ENCODE results near the gene LAMB4. TPM values are rescaled to one million over a fixed set of nuclear protein-coding genes. Genes with fewer than 3 reads are reported as not detected.

Gene LAMB4
- total RNA-seq, 3 donors from 2014 or later (not counting 1 experiment from before 2014, with no cell fraction given), result not detected

- WGBS (ENCODE audit: insufficient coverage), result no CpG with 5 or more reads among the region's 1 CpG
- Histone ChIP-seq H3K36me3 (ENCODE audit: control insufficient read depth, insufficient read depth, low read length) (no peaks in the 10 kb centered on the region), H3K9me3 (ENCODE audit: control insufficient read depth, insufficient read depth, low read length) (no peaks in the 10 kb centered on the region), H3K27me3 (ENCODE audit: control insufficient read depth, insufficient read depth, low read length) (no peaks in the 10 kb centered on the region), H3K4me3 (ENCODE audit: low read length) (no peak overlapping the region), H3K27ac (ENCODE audit: low read length) (no peak overlapping the region), H3K4me1 (ENCODE audit: control insufficient read depth, insufficient read depth, low read length) (no peaks in the 10 kb centered on the region)
- no peak for TF ChIP-seq CTCF (IDR thresholded peaks at IDR 0.05)
- DNase-seq (no peak), ATAC-seq (no peak)
- Mint-ChIP-seq H3K4me1 (no peaks in the 10 kb centered on the region), H3K4me3 (no peak overlapping the region), H3K9me3 (no peaks in the 10 kb centered on the region), H3K27me3 (ENCODE audit: low read depth in 2 of 2) (peaks cover 0 to 6% of the 10 kb centered on the region in 2 donors), H3K36me3 (no peaks in the 10 kb centered on the region), H3K27ac (no peak overlapping the region)
- intact Hi-C loops (cut with micrococcal nuclease), result no loop called here
These were observed 40.8 kb downstream of the LAMB4 start for GRCh38 chr7:108089381-108089780.

- H3K27me3 Mint-ChIP-seq (ENCODE audit: low read depth in 2 of 2), result peaks cover 0 to 2% of the 10 kb centered on the region in 2 donors
- intact Hi-C loops (cut with micrococcal nuclease), result no loop called here
- DNase-seq (no peak), ATAC-seq (no peak)
- no peaks in the 10 kb centered on the region for H3K36me3 ChIP-seq (ENCODE audit: control insufficient read depth, insufficient read depth, low read length)
- no peak overlapping the region for H3K27ac ChIP-seq (ENCODE audit: low read length)
- no peak overlapping the region for H3K4me3 ChIP-seq (ENCODE audit: low read length)
- H3K27ac Mint-ChIP-seq, result no peak overlapping the region
- no peaks in the 10 kb centered on the region for H3K4me1 ChIP-seq (ENCODE audit: control insufficient read depth, insufficient read depth, low read length)
- H3K9me3 ChIP-seq (ENCODE audit: control insufficient read depth, insufficient read depth, low read length), result no peaks in the 10 kb centered on the region
- no peaks in the 10 kb centered on the region for H3K36me3 Mint-ChIP-seq
- H3K4me3 Mint-ChIP-seq, result no peak overlapping the region
- no peaks in the 10 kb centered on the region for H3K4me1 Mint-ChIP-seq
- no peaks in the 10 kb centered on the region for H3K9me3 Mint-ChIP-seq
- no peak for TF ChIP-seq CTCF (IDR thresholded peaks at IDR 0.05)
- no peaks in the 10 kb centered on the region for H3K27me3 ChIP-seq (ENCODE audit: control insufficient read depth, insufficient read depth, low read length)
These were observed 41.4 kb downstream of the LAMB4 start for GRCh38 chr7:108088729-108089128.

- H3K27ac Mint-ChIP-seq, result no peak overlapping the region
- Histone ChIP-seq H3K27ac (ENCODE audit: low read length) (no peak overlapping the region), H3K4me1 (ENCODE audit: control insufficient read depth, insufficient read depth, low read length) (no peaks in the 10 kb centered on the region), H3K4me3 (ENCODE audit: low read length) (no peak overlapping the region), H3K27me3 (ENCODE audit: control insufficient read depth, insufficient read depth, low read length) (no peaks in the 10 kb centered on the region), H3K9me3 (ENCODE audit: control insufficient read depth, insufficient read depth, low read length) (no peaks in the 10 kb centered on the region), H3K36me3 (ENCODE audit: control insufficient read depth, insufficient read depth, low read length) (no peaks in the 10 kb centered on the region)
- intact Hi-C loops (cut with micrococcal nuclease), result no loop called here
- H3K4me1 Mint-ChIP-seq, result no peaks in the 10 kb centered on the region
- TF ChIP-seq CTCF (IDR thresholded peaks at IDR 0.05), result no peak
- no peaks in the 10 kb centered on the region for H3K27me3 Mint-ChIP-seq (ENCODE audit: low read depth in 2 of 2)
- H3K9me3 Mint-ChIP-seq, result no peaks in the 10 kb centered on the region
- DNase-seq, result no peak
- 100% methylated on average over 1 of the region's 1 CpG for WGBS (ENCODE audit: insufficient coverage)
- ATAC-seq, result no peak
- no peak overlapping the region for H3K4me3 Mint-ChIP-seq
- H3K36me3 Mint-ChIP-seq, result no peaks in the 10 kb centered on the region
These were observed 42.4 kb downstream of the LAMB4 start for GRCh38 chr7:108087778-108088177.

- H3K9me3 Mint-ChIP-seq, result no peaks in the 10 kb centered on the region
- H3K4me3 ChIP-seq (ENCODE audit: low read length), result no peak overlapping the region
- H3K36me3 ChIP-seq (ENCODE audit: control insufficient read depth, insufficient read depth, low read length), result no peaks in the 10 kb centered on the region
- no peaks in the 10 kb centered on the region for H3K4me1 Mint-ChIP-seq
- H3K36me3 Mint-ChIP-seq, result no peaks in the 10 kb centered on the region
- no peak for TF ChIP-seq CTCF (IDR thresholded peaks at IDR 0.05)
- H3K27me3 ChIP-seq (ENCODE audit: control insufficient read depth, insufficient read depth, low read length), result no peaks in the 10 kb centered on the region
- no peak overlapping the region for H3K4me3 Mint-ChIP-seq
- no peak overlapping the region for H3K27ac ChIP-seq (ENCODE audit: low read length)
- no peak overlapping the region for H3K27ac Mint-ChIP-seq
- no peaks in the 10 kb centered on the region for H3K4me1 ChIP-seq (ENCODE audit: control insufficient read depth, insufficient read depth, low read length)
- no peak for ATAC-seq
- no peaks in the 10 kb centered on the region for H3K9me3 ChIP-seq (ENCODE audit: control insufficient read depth, insufficient read depth, low read length)
- no peaks in the 10 kb centered on the region for H3K27me3 Mint-ChIP-seq (ENCODE audit: low read depth in 2 of 2)
- WGBS (ENCODE audit: insufficient coverage), result 83% methylated on average over 2 of the region's 2 CpGs
- intact Hi-C loops (cut with micrococcal nuclease), result no loop called here
- DNase-seq, result no peak
These were observed 43.2 kb downstream of the LAMB4 start for GRCh38 chr7:108086962-108087361.
